Measurements from ENCODE around the gene ACACA.

The ACACA gene

DNA sequence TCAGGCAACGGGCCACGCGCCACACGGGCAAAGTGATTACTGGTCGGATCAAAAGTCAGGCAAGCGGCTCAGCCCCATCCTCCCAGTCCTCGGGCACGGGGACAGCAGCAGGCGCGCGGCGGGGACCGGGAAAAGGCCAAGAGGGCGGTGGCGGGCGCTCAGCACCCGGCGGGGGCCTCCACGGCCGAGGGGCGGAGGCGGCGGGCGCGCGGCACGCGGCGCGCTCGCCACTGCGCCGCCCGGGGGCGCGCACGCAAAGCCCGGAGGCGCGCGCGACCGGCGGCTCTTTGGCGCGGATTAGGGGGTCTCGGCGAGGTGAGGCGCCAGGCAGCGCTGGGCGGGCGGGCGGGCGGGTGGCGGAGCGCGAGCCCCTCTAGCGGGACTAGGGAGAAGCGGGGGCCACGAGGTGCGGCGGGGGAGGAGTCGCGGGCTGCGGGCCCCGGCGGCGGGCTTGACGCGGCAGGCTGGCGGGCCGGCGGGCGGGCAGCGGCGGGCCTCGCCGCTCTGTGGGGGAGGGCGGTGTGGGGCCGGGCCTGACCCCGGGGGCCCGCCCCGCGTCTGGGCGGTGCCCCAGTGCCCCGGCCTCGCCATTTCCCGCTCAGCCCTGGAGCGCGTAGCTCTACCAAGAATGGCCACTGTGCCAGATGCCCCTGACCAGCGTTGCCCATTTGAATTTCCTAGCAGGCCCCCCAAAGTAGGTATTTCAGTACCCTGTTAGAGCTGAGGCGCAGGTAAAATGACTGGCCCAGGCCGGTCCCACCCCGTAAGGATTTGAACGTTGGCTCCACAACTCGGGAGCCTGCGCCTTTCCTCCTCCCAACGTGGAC, at the start of gene ACACA, which contains the start of gene TADA2A:
TSS of gene ACACA (minus strand) at position 202 of the 827 bp plus-strand sequence. CDS start 537 bp downstream, outside the sequence.
TSS of gene TADA2A (plus strand) at position 252 of the 827 bp plus-strand sequence. CDS start 4,480 bp downstream, outside the sequence.
- POLR2A ChIA-PET, result interaction anchor here (0.6 to 1.7 kb wide), 16 partner anchors 15 to 84 kb away, joined by 3 to 8 read pairs (median 4); partner anchors contain the start of gene DUSP14
- Histone ChIP-seq H3K4me3 (ENCODE audit: low read depth, low read length) (peak within 1 kb of the TSS; percentile 88), H3K27ac (ENCODE audit: extremely low read depth, low read depth, low read length) (peak within 1 kb of the TSS; percentile 88), H3K4me1 (ENCODE audit: control insufficient read depth, insufficient read depth, low read length) (peaks cover 5% of the 10 kb centered on the region), H3K9me3 (ENCODE audit: control insufficient read depth, insufficient read depth, low read depth, low read length) (no peaks in the 10 kb centered on the region), H3K36me3 (ENCODE audit: control insufficient read depth in 2 of 2, insufficient read depth in 1 of 2, low read length in 2 of 2) (peaks cover 25 to 29% of the 10 kb centered on the region in 2 experiments; a peak in 2 of 3 replicates)
- CTCF ChIA-PET, result interaction anchor here (0.6 to 3.8 kb wide), 5 partner anchors 17 to 264 kb away, joined by 3 to 19 read pairs (median 4); no protein-coding TSS in a partner anchor
- peak; percentile 98 for TF ChIP-seq ZBTB8A (tag by site-specific recombination; IDR thresholded peaks at IDR 0.05)
- no peak for TF ChIP-seq SCRT1 (tag by site-specific recombination; IDR thresholded peaks at IDR 0.05; ENCODE audit: borderline replicate concordance)
- no peak for TF ChIP-seq ZBTB11 (tag by site-specific recombination; conservative IDR thresholded peaks at IDR 0.05; ENCODE audit: low read depth)
- peak; percentile 84; the same call in 1 of the 2 replicates for TF ChIP-seq ZSCAN5A (tag by site-specific recombination; IDR thresholded peaks at IDR 0.05)
- peak; percentile 68; the same call in 1 of the 2 replicates for TF ChIP-seq KLF10 (tag by site-specific recombination; IDR thresholded peaks at IDR 0.05)
- peak; percentile 64 for TF ChIP-seq FEZF1 (tag by site-specific recombination; IDR thresholded peaks at IDR 0.05)
- no peak for TF ChIP-seq ZNF416 (tag by site-specific recombination; IDR thresholded peaks at IDR 0.05)
- TF ChIP-seq, protein P1, sequence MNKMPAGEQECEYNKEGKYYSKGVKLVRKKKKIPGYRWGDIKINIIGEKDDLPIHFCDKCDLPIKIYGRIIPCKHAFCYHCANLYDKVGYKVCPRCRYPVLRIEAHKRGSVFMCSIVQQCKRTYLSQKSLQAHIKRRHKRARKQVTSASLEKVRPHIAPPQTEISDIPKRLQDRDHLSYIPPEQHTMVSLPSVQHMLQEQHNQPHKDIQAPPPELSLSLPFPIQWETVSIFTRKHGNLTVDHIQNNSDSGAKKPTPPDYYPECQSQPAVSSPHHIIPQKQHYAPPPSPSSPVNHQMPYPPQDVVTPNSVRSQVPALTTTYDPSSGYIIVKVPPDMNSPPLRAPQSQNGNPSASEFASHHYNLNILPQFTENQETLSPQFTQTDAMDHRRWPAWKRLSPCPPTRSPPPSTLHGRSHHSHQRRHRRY (tag by site-specific recombination; IDR thresholded peaks at IDR 0.05), result no peak
- peak; percentile 65 for TF ChIP-seq KLF8 (tag by site-specific recombination; IDR thresholded peaks at IDR 0.05)
- no peak for TF ChIP-seq ZNF157 (tag by site-specific recombination; IDR thresholded peaks at IDR 0.05)
- TF ChIP-seq, protein P2, sequence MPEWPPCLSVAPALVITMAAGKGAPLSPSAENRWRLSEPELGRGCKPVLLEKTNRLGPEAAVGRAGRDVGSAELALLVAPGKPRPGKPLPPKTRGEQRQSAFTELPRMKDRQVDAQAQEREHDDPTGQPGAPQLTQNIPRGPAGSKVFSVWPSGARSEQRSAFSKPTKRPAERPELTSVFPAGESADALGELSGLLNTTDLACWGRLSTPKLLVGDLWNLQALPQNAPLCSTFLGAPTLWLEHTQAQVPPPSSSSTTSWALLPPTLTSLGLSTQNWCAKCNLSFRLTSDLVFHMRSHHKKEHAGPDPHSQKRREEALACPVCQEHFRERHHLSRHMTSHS (tag by site-specific recombination; IDR thresholded peaks at IDR 0.05), result no peak
- TF ChIP-seq KLF7 (tag by site-specific recombination; IDR thresholded peaks at IDR 0.05; ENCODE audit: borderline replicate concordance), result peak; percentile 13; the same call in 1 of the 2 replicates
- TF ChIP-seq, protein P3, sequence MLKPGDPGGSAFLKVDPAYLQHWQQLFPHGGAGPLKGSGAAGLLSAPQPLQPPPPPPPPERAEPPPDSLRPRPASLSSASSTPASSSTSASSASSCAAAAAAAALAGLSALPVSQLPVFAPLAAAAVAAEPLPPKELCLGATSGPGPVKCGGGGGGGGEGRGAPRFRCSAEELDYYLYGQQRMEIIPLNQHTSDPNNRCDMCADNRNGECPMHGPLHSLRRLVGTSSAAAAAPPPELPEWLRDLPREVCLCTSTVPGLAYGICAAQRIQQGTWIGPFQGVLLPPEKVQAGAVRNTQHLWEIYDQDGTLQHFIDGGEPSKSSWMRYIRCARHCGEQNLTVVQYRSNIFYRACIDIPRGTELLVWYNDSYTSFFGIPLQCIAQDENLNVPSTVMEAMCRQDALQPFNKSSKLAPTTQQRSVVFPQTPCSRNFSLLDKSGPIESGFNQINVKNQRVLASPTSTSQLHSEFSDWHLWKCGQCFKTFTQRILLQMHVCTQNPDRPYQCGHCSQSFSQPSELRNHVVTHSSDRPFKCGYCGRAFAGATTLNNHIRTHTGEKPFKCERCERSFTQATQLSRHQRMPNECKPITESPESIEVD (tag by site-specific recombination; IDR thresholded peaks at IDR 0.05), result no peak
- TF ChIP-seq ZNF394 (tag by site-specific recombination; IDR thresholded peaks at IDR 0.05; ENCODE audit: borderline replicate concordance), result no peak
- TF ChIP-seq ZBTB7A (tag by site-specific recombination; IDR thresholded peaks at IDR 0.05; ENCODE audit: low read depth), result 0 out of 2 replicates have a peak, but pooled peaks have one; percentile 2
- TF ChIP-seq, protein P4, sequence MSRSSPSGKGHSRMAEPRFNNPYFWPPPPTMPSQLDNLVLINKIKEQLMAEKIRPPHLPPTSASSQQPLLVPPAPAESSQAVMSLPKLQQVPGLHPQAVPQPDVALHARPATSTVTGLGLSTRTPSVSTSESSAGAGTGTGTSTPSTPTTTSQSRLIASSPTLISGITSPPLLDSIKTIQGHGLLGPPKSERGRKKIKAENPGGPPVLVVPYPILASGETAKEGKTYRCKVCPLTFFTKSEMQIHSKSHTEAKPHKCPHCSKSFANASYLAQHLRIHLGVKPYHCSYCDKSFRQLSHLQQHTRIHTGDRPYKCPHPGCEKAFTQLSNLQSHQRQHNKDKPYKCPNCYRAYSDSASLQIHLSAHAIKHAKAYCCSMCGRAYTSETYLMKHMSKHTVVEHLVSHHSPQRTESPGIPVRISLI (tag by site-specific recombination; IDR thresholded peaks at IDR 0.05), result no peak
- 0 out of 2 replicates have a peak, but pooled peaks have one; percentile 94 for TF ChIP-seq ZNF335 (tag by site-specific recombination; conservative IDR thresholded peaks at IDR 0.05)
- TF ChIP-seq ZNF837 (tag by site-specific recombination; IDR thresholded peaks at IDR 0.05), result no peak
- TF ChIP-seq ZFP69B (tag by site-specific recombination; IDR thresholded peaks at IDR 0.05), result peak; percentile 57; the same call in 1 of the 2 replicates
- TF ChIP-seq YY1 (tag by site-specific recombination; IDR thresholded peaks at IDR 0.05), result peak; percentile 43; the same call in 1 of the 2 replicates
- TF ChIP-seq KLF9 (tag by site-specific recombination; IDR thresholded peaks at IDR 0.05; ENCODE audit: low read depth), result peak; percentile 48; the same call in 1 of the 2 replicates
- TF ChIP-seq ZNF791 (tag by site-specific recombination; IDR thresholded peaks at IDR 0.05), result no peak
- TF ChIP-seq ZNF580 (tag by site-specific recombination; IDR thresholded peaks at IDR 0.05), result no peak; the same call in 1 of the 2 replicates
- 0 out of 2 replicates have a peak, but pooled peaks have one; percentile 39 for TF ChIP-seq ZSCAN30 (tag by site-specific recombination; IDR thresholded peaks at IDR 0.05)
- no peak for TF ChIP-seq ZNF37A (tag by site-specific recombination; IDR thresholded peaks at IDR 0.05)
- TF ChIP-seq ZNF596 (tag by site-specific recombination; IDR thresholded peaks at IDR 0.05), result no peak
- TF ChIP-seq ZNF660 (tag by site-specific recombination; IDR thresholded peaks at IDR 0.05), result peak; percentile 85

Measured in HEK293 (cell line).